Mesendoderm (in vitro differentiated cells): ENCODE results near the gene AP2A2.

ENCODE experiments used
- DNase-seq: peaks from one replicate; pipeline ENCODE4 v3.0.0; 2013
- H2AK5ac ChIP-seq: 2 replicates; pipeline ENCODE4 v1.6.1; 2013; ENCODE audit warnings: low read length, inconsistent platforms
- H2BK120ac ChIP-seq: 2 replicates; pipeline ENCODE4 v1.6.1; 2013; ENCODE audit warnings: low read depth, mild to moderate bottlenecking, low read length, moderate library complexity, mixed read lengths
- H2BK15ac ChIP-seq: replicated peaks from 2 replicates; pipeline ENCODE4 v1.6.1; 2013; ENCODE audit warnings: low read depth, mild to moderate bottlenecking, moderate library complexity
- H2BK5ac ChIP-seq: 2 replicates; pipeline ENCODE4 v1.6.1; 2013; ENCODE audit warnings: low read length, inconsistent platforms
- H3K18ac ChIP-seq: 2 replicates; pipeline ENCODE4 v1.6.1; 2013; ENCODE audit warnings: mild to moderate bottlenecking, low read length, mixed read lengths
- H3K23ac ChIP-seq: one replicate; pipeline ENCODE4 v1.6.1; 2013; ENCODE audit warnings: low read length
- H3K27ac ChIP-seq: 2 replicates; pipeline ENCODE4 v1.5.1; 2013; ENCODE audit warnings: low read depth, mild to moderate bottlenecking, inconsistent platforms, low read length, moderate library complexity
- H3K27me3 ChIP-seq: 2 replicates; pipeline ENCODE4 v1.6.1; 2013; ENCODE audit warnings: low read length, control low read depth, mild to moderate bottlenecking, inconsistent platforms; ENCODE audit not compliant: insufficient read depth, poor library complexity
- H3K36me3 ChIP-seq: 2 replicates; pipeline ENCODE4 v1.6.1; 2013; ENCODE audit warnings: low read length, inconsistent platforms; ENCODE audit not compliant: control insufficient read depth, insufficient read depth
- H3K4ac ChIP-seq: one replicate; pipeline ENCODE4 v1.6.1; 2013; ENCODE audit warnings: low read depth, mild to moderate bottlenecking, low read length, moderate library complexity
- H3K4me1 ChIP-seq: 2 replicates; pipeline ENCODE4 v1.6.1; 2013; ENCODE audit warnings: low read depth, low read length, inconsistent platforms; ENCODE audit not compliant: control insufficient read depth
- H3K4me2 ChIP-seq: 2 replicates; pipeline ENCODE4 v1.6.1; 2013; ENCODE audit warnings: low read length
- H3K4me3 ChIP-seq: 2 replicates; pipeline ENCODE4 v1.5.1; 2013; ENCODE audit warnings: mild to moderate bottlenecking, low read length
- H3K56ac ChIP-seq: one replicate; pipeline ENCODE4 v1.6.1; 2013; ENCODE audit warnings: low read length
- H3K79me1 ChIP-seq: 2 replicates; pipeline ENCODE4 v1.6.1; 2013; ENCODE audit warnings: low read length, inconsistent platforms
- H3K79me2 ChIP-seq: 2 replicates; pipeline ENCODE4 v1.6.1; 2013; ENCODE audit warnings: mild to moderate bottlenecking, low read length; ENCODE audit not compliant: control insufficient read depth, insufficient read depth
- H3K9ac ChIP-seq: 2 replicates; pipeline ENCODE4 v1.6.1; 2013; ENCODE audit warnings: low read length, inconsistent platforms
- H4K5ac ChIP-seq: one replicate; pipeline ENCODE4 v1.6.1; 2013; ENCODE audit warnings: low read length
- H4K8ac ChIP-seq: one replicate; pipeline ENCODE4 v1.6.1; 2013; ENCODE audit warnings: low read depth, mild to moderate bottlenecking, control low read depth, low read length, moderate library complexity
- whole genome bisulfite sequencing: extraction: QIAGEN DNeasy Blood & Tissue Kit; methylation state at CpG from one replicate; pipeline ENCODE4 v1.1.7; 2013; ENCODE audit warnings: low lambda C conversion rate, missing lambda C conversion rate; ENCODE audit not compliant: insufficient coverage; ENCODE audit errors: extremely low coverage; 5-methylcytosine and 5-hydroxymethylcytosine counted together

AP2A2 gene

DNA sequence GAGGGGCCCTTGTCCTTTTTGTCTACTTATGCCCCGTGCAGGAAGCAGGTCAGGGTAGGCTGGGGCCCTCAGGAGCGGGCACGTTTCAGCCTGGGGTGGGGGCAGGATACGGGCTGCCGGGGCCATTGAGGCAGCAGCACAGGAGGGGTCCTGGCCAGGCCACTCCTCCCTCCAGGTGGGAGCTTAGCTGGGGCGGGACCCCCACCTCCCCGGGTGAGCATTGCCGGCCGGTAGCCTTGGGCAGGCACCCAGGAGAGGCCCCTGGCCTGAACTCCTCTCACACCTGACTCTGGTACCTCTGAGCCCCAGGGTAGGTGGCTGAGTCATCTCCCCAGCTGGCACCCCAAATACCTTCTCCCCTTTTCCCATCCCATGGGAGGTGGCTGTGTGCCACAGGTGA is 115.8 kb downstream of the AP2A2 start:
- WGBS, result no CpG with 5 or more reads among the region's 9 CpGs
- Histone ChIP-seq H3K27ac (no peak overlapping the region), H3K27me3 (no peaks in the 10 kb centered on the region), H4K8ac (no peak overlapping the region), H3K4me2 (no peak overlapping the region), H3K18ac (no peak overlapping the region), H3K79me1 (no peaks in the 10 kb centered on the region), H3K79me2 (no peaks in the 10 kb centered on the region), H2BK5ac (no peak overlapping the region), H3K9ac (no peak overlapping the region), H2BK15ac (no peak overlapping the region), H3K56ac (no peak overlapping the region), H3K4me3 (no peak overlapping the region), H3K4ac (no peak overlapping the region), H3K23ac (no peak overlapping the region), H3K4me1 (no peaks in the 10 kb centered on the region), H3K36me3 (no peaks in the 10 kb centered on the region), H4K5ac (no peak overlapping the region), H2BK120ac (no peak overlapping the region), H2AK5ac (no peak overlapping the region)
- no peak for DNase-seq

GRCh38 chr11:1041936-1042608 is 116.4 kb downstream of the AP2A2 start:
- H3K18ac ChIP-seq, result no peak overlapping the region
- DNase-seq, result no peak
- no peak overlapping the region for H2AK5ac ChIP-seq

GRCh38 chr11:1042626-1043562 is 117.2 kb downstream of the AP2A2 start:
- H3K27me3 ChIP-seq, result no peaks in the 10 kb centered on the region
- H2AK5ac ChIP-seq, result no peak overlapping the region
- no peak overlapping the region for H4K8ac ChIP-seq
- no peaks in the 10 kb centered on the region for H3K4me1 ChIP-seq
- H3K27ac ChIP-seq, result no peak overlapping the region
- no peak overlapping the region for H3K4ac ChIP-seq
- H3K9ac ChIP-seq, result no peak overlapping the region
- no peak overlapping the region for H3K56ac ChIP-seq
- no peak for DNase-seq
- H3K4me2 ChIP-seq, result no peak overlapping the region
- H3K36me3 ChIP-seq, result no peaks in the 10 kb centered on the region
- H3K79me1 ChIP-seq, result no peaks in the 10 kb centered on the region
- H3K4me3 ChIP-seq, result no peak overlapping the region
- no peak overlapping the region for H2BK120ac ChIP-seq
- H3K79me2 ChIP-seq, result no peaks in the 10 kb centered on the region
- H2BK15ac ChIP-seq, result no peak overlapping the region
- no peak overlapping the region for H2BK5ac ChIP-seq
- H3K23ac ChIP-seq, result no peak overlapping the region
- no peak overlapping the region for H4K5ac ChIP-seq
- no peak overlapping the region for H3K18ac ChIP-seq
- WGBS, result no CpG with 5 or more reads among the region's 26 CpGs

More at GRCh38 chr11:1041936-1042608, 116.4 kb downstream of the AP2A2 start:
- Histone ChIP-seq H3K4me3 (no peak overlapping the region), H3K56ac (no peak overlapping the region), H3K79me2 (no peaks in the 10 kb centered on the region), H3K4ac (no peak overlapping the region), H2BK5ac (no peak overlapping the region), H3K4me2 (no peak overlapping the region), H4K8ac (no peak overlapping the region), H3K27me3 (no peaks in the 10 kb centered on the region), H3K27ac (no peak overlapping the region), H3K23ac (no peak overlapping the region), H3K36me3 (no peaks in the 10 kb centered on the region), H2BK120ac (no peak overlapping the region), H3K4me1 (no peaks in the 10 kb centered on the region), H3K79me1 (no peaks in the 10 kb centered on the region), H2BK15ac (no peak overlapping the region), H3K9ac (no peak overlapping the region), H4K5ac (no peak overlapping the region)
- WGBS, result no CpG with 5 or more reads among the region's 18 CpGs

- H3K56ac ChIP-seq, result no peak overlapping the region
- no peak overlapping the region for H3K4me3 ChIP-seq
- H3K9ac ChIP-seq, result no peak overlapping the region
- H2AK5ac ChIP-seq, result no peak overlapping the region
- H3K36me3 ChIP-seq, result no peaks in the 10 kb centered on the region
- DNase-seq, result no peak
- H3K18ac ChIP-seq, result no peak overlapping the region
- no peaks in the 10 kb centered on the region for H3K79me2 ChIP-seq
- H3K4me1 ChIP-seq, result no peaks in the 10 kb centered on the region
- no peak overlapping the region for H2BK15ac ChIP-seq
- no peak overlapping the region for H2BK5ac ChIP-seq
- H3K4ac ChIP-seq, result no peak overlapping the region
- no peak overlapping the region for H4K5ac ChIP-seq
- H3K79me1 ChIP-seq, result no peaks in the 10 kb centered on the region
- H3K27me3 ChIP-seq, result no peaks in the 10 kb centered on the region
- no peak overlapping the region for H3K23ac ChIP-seq
- no peak overlapping the region for H3K4me2 ChIP-seq
- no peak overlapping the region for H4K8ac ChIP-seq
- no CpG with 5 or more reads among the region's 20 CpGs for WGBS
- H2BK120ac ChIP-seq, result no peak overlapping the region
- H3K27ac ChIP-seq, result no peak overlapping the region
These were observed 118.0 kb downstream of the AP2A2 start for GRCh38 chr11:1043563-1044096.

DNA sequence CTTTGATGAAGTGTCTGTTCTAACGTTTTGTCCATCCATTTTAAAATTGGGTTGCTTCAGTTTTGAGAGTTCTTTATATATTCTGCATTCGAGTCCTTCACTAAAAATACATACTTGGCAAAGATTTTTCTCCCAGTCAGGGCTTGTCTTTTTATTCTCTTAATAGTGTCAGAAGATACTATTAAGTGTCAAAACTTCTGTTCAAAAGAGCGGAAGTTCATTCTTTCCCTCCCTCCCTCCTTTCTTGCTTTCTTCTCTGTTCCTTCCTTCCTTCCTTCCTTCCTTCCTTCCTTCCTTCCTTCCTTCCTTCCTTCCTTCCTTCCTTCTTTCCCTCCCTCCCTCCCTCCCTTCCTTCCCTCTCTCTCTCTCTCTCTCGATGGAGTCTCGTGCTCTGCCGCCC is 118.5 kb downstream of the AP2A2 start:
- no peak overlapping the region for H4K8ac ChIP-seq
- H3K4me1 ChIP-seq, result no peaks in the 10 kb centered on the region
- H3K79me2 ChIP-seq, result no peaks in the 10 kb centered on the region
- H3K36me3 ChIP-seq, result no peaks in the 10 kb centered on the region
- DNase-seq, result no peak
- H3K23ac ChIP-seq, result no peak overlapping the region
- H3K9ac ChIP-seq, result no peak overlapping the region
- H3K4ac ChIP-seq, result no peak overlapping the region
- no peaks in the 10 kb centered on the region for H3K27me3 ChIP-seq
- no peak overlapping the region for H3K4me3 ChIP-seq
- H2AK5ac ChIP-seq, result no peak overlapping the region
- no peak overlapping the region for H2BK5ac ChIP-seq
- no peak overlapping the region for H3K27ac ChIP-seq
- no peak overlapping the region for H4K5ac ChIP-seq
- no peak overlapping the region for H2BK15ac ChIP-seq
- no peak overlapping the region for H3K18ac ChIP-seq
- no peaks in the 10 kb centered on the region for H3K79me1 ChIP-seq
- no peak overlapping the region for H3K56ac ChIP-seq
- no peak overlapping the region for H3K4me2 ChIP-seq
- no CpG with 5 or more reads among the region's 6 CpGs for WGBS
- H2BK120ac ChIP-seq, result no peak overlapping the region
